AG04450 (cell line): ENCODE data around the gene GLIS1. TPM values are rescaled to one million over a fixed set of nuclear protein-coding genes. Genes with fewer than 3 reads are reported as not detected.

Experiments
- CTCF ChIA-PET: fragments of 300-600, 350-600 bp; formaldehyde crosslinking; extraction: SDS; loops from one replicate; lab custom pipeline; 2022; ENCODE audit warnings: antibody characterized with exemption, inconsistent platforms; lab: Charles Lee
- POLR2A ChIA-PET: fragments of 350-600 bp; formaldehyde crosslinking; extraction: SDS; loops from one replicate; lab custom pipeline; 2021; ENCODE audit warnings: antibody characterized with exemption, inconsistent platforms; lab: Yijun Ruan, JAX
- DNase-seq: peaks from one replicate; pipeline ENCODE4 v3.0.0-alpha.2; 2011; ENCODE audit warnings: low read depth, low spot score
- H3K27ac ChIP-seq: one replicate; pipeline ENCODE4 v1.5.1; 2012; ENCODE audit warnings: low read depth, low read length, control low read depth
- H3K27me3 ChIP-seq: one replicate; pipeline ENCODE4 v1.6.0; 2012; ENCODE audit warnings: low read length; ENCODE audit not compliant: control insufficient read depth, insufficient read depth
- H3K4me3 ChIP-seq: 2 replicates; pipeline ENCODE4 v1.5.1; 2011; ENCODE audit warnings: mild to moderate bottlenecking, low read depth, low read length, control low read depth
- H3K9me3 ChIP-seq: 2 replicates; pipeline ENCODE4 v1.5.1; 2012; ENCODE audit warnings: low read length; ENCODE audit not compliant: control insufficient read depth, insufficient read depth
- CTCF ChIP-seq: IDR thresholded peaks from 2 replicates; pipeline ENCODE4 v1.5.1; 2011; ENCODE audit warnings: low read depth, low read length, control low read depth, inconsistent platforms
- polyA plus RNA-seq: library from polyadenylated mRNA; depleted of rRNA; stranded (reverse); fragments of >200 nt; gene quantifications from 2 replicates; pipeline ENCODE4 v1.2.3, GENCODE V29; 2011

GLIS1 gene
- polyA plus RNA-seq, 1 experiment = 0.77 TPM

GRCh38 chr1:53592521-53592982 lies 146.4 kb downstream of the GLIS1 start:
- H3K27ac ChIP-seq = no peak overlapping the region
- H3K27me3 ChIP-seq = no peaks in the 10 kb centered on the region
- POLR2A ChIA-PET = no interaction called here
- CTCF ChIA-PET = interaction anchor here (1.5 kb wide), 1 partner anchor 16 kb away, joined by 4 read pairs; no protein-coding TSS in a partner anchor
- no peaks in the 10 kb centered on the region; the same call in 1 of the 2 replicates for H3K9me3 ChIP-seq
- no peak overlapping the region for H3K4me3 ChIP-seq
- DNase-seq = peak; percentile 57
- TF ChIP-seq CTCF = no peak

GRCh38 chr1:53591924-53592323 lies 147.0 kb downstream of the GLIS1 start:
- Histone ChIP-seq H3K27ac (no peak overlapping the region), H3K9me3 (no peaks in the 10 kb centered on the region; the same call in 1 of the 2 replicates), H3K27me3 (no peaks in the 10 kb centered on the region), H3K4me3 (no peak overlapping the region)
- DNase-seq = no peak
- no peak for TF ChIP-seq CTCF
- POLR2A ChIA-PET = no interaction called here
- CTCF ChIA-PET = interaction anchor here (1.5 kb wide), 1 partner anchor 16 kb away, joined by 4 read pairs; no protein-coding TSS in a partner anchor

- no peak for DNase-seq
- no peak for TF ChIP-seq CTCF
- H3K4me3 ChIP-seq = no peak overlapping the region
- no peaks in the 10 kb centered on the region for H3K27me3 ChIP-seq
- ChIA-PET CTCF (no interaction called here), POLR2A (no interaction called here)
- H3K27ac ChIP-seq = no peak overlapping the region
- H3K9me3 ChIP-seq = no peaks in the 10 kb centered on the region; the same call in 1 of the 2 replicates
These were observed 148.1 kb downstream of the GLIS1 start for GRCh38 chr1:53590531-53591515.

- H3K27me3 ChIP-seq = no peaks in the 10 kb centered on the region
- ChIA-PET POLR2A (no interaction called here), CTCF (no interaction called here)
- DNase-seq = no peak
- no peak overlapping the region for H3K27ac ChIP-seq
- TF ChIP-seq CTCF = no peak
- H3K9me3 ChIP-seq = no peaks in the 10 kb centered on the region; the same call in 1 of the 2 replicates
- no peak overlapping the region for H3K4me3 ChIP-seq
These were observed 148.9 kb downstream of the GLIS1 start for GRCh38 chr1:53590104-53590503.
